PC-3 (cell line): ENCODE results near the gene ZNF275. TPM values are rescaled to one million over a fixed set of nuclear protein-coding genes. Genes with fewer than 3 reads are reported as not detected.
"Not testable (repeated sequence)": the region's sequence is repeated elsewhere in the genome, so short reads cannot be mapped to it uniquely, and the experiment has no call there.

Source experiments
- ATAC-seq: fragments of 200-7000 bp; cut with Tn5 transposase; 2 replicates; pipeline ENCODE4 v1.9.1; 2020; ENCODE audit warnings: mild to moderate bottlenecking, moderate library complexity
- Bru-seq: library from RNA; stranded (reverse); fragments of 400-500 nt; gene quantifications from one replicate; lab custom pipeline; 2021; lab: Mats Ljungman, UMichigan
- BruChase-seq, 2 experiments: library from RNA; stranded (reverse); fragments of 400-500 nt; gene quantifications; one replicate each; lab custom pipeline; 2021; lab: Mats Ljungman, UMichigan
- BruUV-seq: library from RNA; stranded (reverse); fragments of 400-500 nt; replicated peaks from 2 replicates; lab custom pipeline; 2021; lab: Mats Ljungman, UMichigan
- CTCF ChIA-PET: fragments of 300-600 bp; sonication (Branson Sonifier 250); formaldehyde crosslinking; loops from one replicate; lab custom pipeline; 2022; ENCODE audit warnings: antibody characterized with exemption; lab: Charles Lee
- POLR2A ChIA-PET: fragments of 300-600 bp; sonication (Branson Sonifier 250); formaldehyde crosslinking; loops from one replicate; lab custom pipeline; 2022; ENCODE audit warnings: antibody characterized with exemption; ENCODE audit not compliant: unreplicated experiment; lab: Charles Lee
- DNase-seq: peaks from one replicate; pipeline ENCODE4 v3.0.0-alpha.2; 2015
- H2AFZ ChIP-seq: fragments of 300-600 bp; sonication (generic); 2 replicates; pipeline ENCODE4 v1.6.0; 2016; ENCODE audit warnings: antibody characterized with exemption, low read length
- H3F3A ChIP-seq: fragments of 300-600 bp; sonication (generic); one replicate; pipeline ENCODE4 v1.6.0; 2017; ENCODE audit warnings: antibody characterized with exemption, low read length, control low read depth, mild to moderate bottlenecking; ENCODE audit not compliant: unreplicated experiment
- H3K27ac ChIP-seq: fragments of 300-600 bp; sonication (generic); 2 replicates; pipeline ENCODE4 v1.5.1; 2016; ENCODE audit warnings: mild to moderate bottlenecking, low read length
- H3K27me3 ChIP-seq: fragments of 300-600 bp; sonication (generic); 2 replicates; pipeline ENCODE4 v1.6.1; 2016; ENCODE audit warnings: low read length, mixed read lengths
- H3K36me3 ChIP-seq: fragments of 300-600 bp; sonication (generic); 2 replicates; pipeline ENCODE4 v1.6.1; 2016; ENCODE audit warnings: low read depth, mixed run types, low read length, mixed read lengths
- H3K4me1 ChIP-seq: fragments of 300-600 bp; sonication (generic); 2 replicates; pipeline ENCODE4 v1.5.1; 2016; ENCODE audit warnings: low read length; ENCODE audit not compliant: insufficient read depth
- H3K4me2 ChIP-seq: fragments of 300-600 bp; sonication (generic); 2 replicates; pipeline ENCODE4 v1.6.0; 2016; ENCODE audit warnings: low read length
- H3K4me3 ChIP-seq: fragments of 300-600 bp; sonication (generic); 2 replicates; pipeline ENCODE4 v1.5.1; 2016; ENCODE audit warnings: mild to moderate bottlenecking, low read length, mixed read lengths
- H3K79me2 ChIP-seq: fragments of 300-600 bp; sonication (generic); 2 replicates; pipeline ENCODE4 v1.6.1; 2017; ENCODE audit warnings: low read length, mixed read lengths
- H3K9ac ChIP-seq: fragments of 300-600 bp; sonication (generic); 2 replicates; pipeline ENCODE4 v1.6.0; 2016; ENCODE audit warnings: mild to moderate bottlenecking, low read length
- H3K9me2 ChIP-seq: fragments of 300-600 bp; sonication (generic); replicated peaks from 2 replicates; pipeline ENCODE4 v1.6.1; 2016; ENCODE audit warnings: mixed run types, low read length, mixed read lengths
- H3K9me3 ChIP-seq: fragments of 300-600 bp; sonication (generic); 2 replicates; pipeline ENCODE4 v1.6.1; 2016; ENCODE audit warnings: low read length, mixed read lengths
- H4K20me1 ChIP-seq: fragments of 300-600 bp; sonication (generic); 2 replicates; pipeline ENCODE4 v1.6.1; 2016; ENCODE audit warnings: low read length, mixed read lengths
- CTCF ChIP-seq: fragments of 300-600 bp; sonication (generic); conservative IDR thresholded peaks from 2 replicates; pipeline ENCODE4 v1.5.1; 2017; ENCODE audit warnings: antibody characterized with exemption, low read depth, mild to moderate bottlenecking, low read length
- EZH2phosphoT487 ChIP-seq: fragments of 300-600 bp; sonication (generic); IDR thresholded peaks from 2 replicates; pipeline ENCODE4 v1.6.1; 2018; ENCODE audit warnings: mild to moderate bottlenecking, antibody characterized with exemption, low read length, borderline replicate concordance
- intact Hi-C: fragments of 100-400 bp; cut with micrococcal nuclease; formaldehyde crosslinking; loops from 2 replicates; pipeline ENCODE4 v1.9.0; 2023
- long read RNA-seq: library from polyadenylated mRNA; unstranded; transcript quantifications from one replicate; pipeline ENCODE4 v2.0.0, GENCODE V29; 2021; ENCODE audit not compliant: unreplicated experiment
- total RNA-seq: library from RNA; depleted of rRNA; stranded (reverse); fragments of >200 nt; gene quantifications from 2 replicates; pipeline ENCODE4 v1.2.3, GENCODE V29; 2014; rRNA removed

ZNF275 gene
- total RNA-seq (7.1 and 7.8 TPM in 2 replicates), Bru-seq, nascent RNA (percentile 68 among the genes with signal in this experiment), BruChase-seq, experiment 1, labeled RNA remaining after a 6-hour chase (percentile 86 among the genes with signal in this experiment), BruChase-seq, experiment 2, labeled RNA remaining after a 2-hour chase (percentile 82 among the genes with signal in this experiment)
- long read RNA-seq, full-length matches to known transcripts, result 7 of 15 reads
- long read RNA-seq, partial matches to known transcripts, result 8 of 15 reads
- long read RNA-seq, other reads (novel, unspliced or antisense), result 0 of 15 reads

- H3K79me2 ChIP-seq, result peaks cover 6% of the 10 kb centered on the region
- H3K4me2 ChIP-seq, result peak within 1 kb of the TSS; percentile 86
- intact Hi-C loops, result no loop called here
- no peaks in the 10 kb centered on the region for H3F3A ChIP-seq
- 0 out of 2 replicates have a peak, but pooled peaks cover 8% of the 10 kb centered on the region for H3K27me3 ChIP-seq
- peak within 1 kb of the TSS; percentile 81 for H3K4me3 ChIP-seq
- H3K36me3 ChIP-seq, result no peaks in the 10 kb centered on the region; the same call in none of the 2 replicates
- H3K27ac ChIP-seq, result no peak within 1 kb of the TSS
- peak within 1 kb of the TSS; percentile 84 for H3K9ac ChIP-seq
- DNase-seq, result peak; percentile 79
- H2AFZ ChIP-seq, result peak within 1 kb of the TSS; percentile 77
- H3K9me2 ChIP-seq, result no peaks in the 10 kb centered on the region
- H3K9me3 ChIP-seq, result no peaks in the 10 kb centered on the region
- H3K4me1 ChIP-seq, result peaks cover 7% of the 10 kb centered on the region
- CTCF ChIA-PET, result no interaction called here
- no peaks in the 10 kb centered on the region for H4K20me1 ChIP-seq
- ATAC-seq, result peak; percentile 97
- POLR2A ChIA-PET, result interaction anchor here (0.6 to 0.7 kb wide), 3 partner anchors 10 to 503 kb away, joined by 3 to 7 read pairs (median 5); partner anchors contain the start of genes CETN2 and NSDHL
- TF ChIP-seq EZH2phosphoT487 (no peak), CTCF (no peak)
- no TSS peak for BruUV-seq
These were observed at the start of gene ZNF275 for GRCh38 chrX:153333821-153334653. Gene ZNF275, plus strand, starts transcription at chrX:153334153. Its CDS starts 2,527 bp downstream, at chrX:153336680.

GRCh38 chrX:153285678-153286077 lies 48.3 kb upstream of the ZNF275 start:
- H3K9me2 ChIP-seq, intact Hi-C loops, H3K9ac ChIP-seq, H3K27me3 ChIP-seq, H3K36me3 ChIP-seq, H3K4me3 ChIP-seq, DNase-seq, POLR2A ChIA-PET, H3K4me1 ChIP-seq, H3K4me2 ChIP-seq, H3K27ac ChIP-seq, CTCF ChIA-PET, H3F3A ChIP-seq, BruUV-seq, H4K20me1 ChIP-seq, H3K79me2 ChIP-seq, H2AFZ ChIP-seq, ATAC-seq, H3K9me3 ChIP-seq: not testable (repeated sequence)

GRCh38 chrX:153288807-153289206 lies 45.1 kb upstream of the ZNF275 start:
- intact Hi-C loops, H3K79me2 ChIP-seq, H3K4me1 ChIP-seq, H3K36me3 ChIP-seq, H3K9me3 ChIP-seq, H3F3A ChIP-seq, H3K4me3 ChIP-seq, H3K4me2 ChIP-seq, CTCF ChIA-PET, H3K27me3 ChIP-seq, H3K9ac ChIP-seq, H3K27ac ChIP-seq, H2AFZ ChIP-seq, DNase-seq, ATAC-seq, H4K20me1 ChIP-seq, H3K9me2 ChIP-seq, POLR2A ChIA-PET, BruUV-seq: not testable (repeated sequence)

- DNase-seq, H3K9me3 ChIP-seq, H3K79me2 ChIP-seq, H3K9me2 ChIP-seq, H3K27ac ChIP-seq, H3K9ac ChIP-seq, intact Hi-C loops, CTCF ChIA-PET, H3K4me2 ChIP-seq, POLR2A ChIA-PET, H3K36me3 ChIP-seq, H3K27me3 ChIP-seq, H3K4me1 ChIP-seq, BruUV-seq, H4K20me1 ChIP-seq, H2AFZ ChIP-seq, H3K4me3 ChIP-seq, ATAC-seq, H3F3A ChIP-seq: not testable (repeated sequence)
These were observed 40.4 kb upstream of the ZNF275 start for GRCh38 chrX:153293485-153294071.
